Large intestine (tissue), 3 donors: Measurements from ENCODE around the gene HES7. TPM values are rescaled to one million over a fixed set of nuclear protein-coding genes. Genes with fewer than 3 reads are reported as not detected.
A peak's percentile ranks its signal among the peaks of the same experiment; 100 is the strongest.

Experiments used
- DNase-seq, 2 donors: peaks; one replicate each; pipeline versions ENCODE4 v3.0.0 to v3.0.0-alpha.2; 2013
- H3K27ac ChIP-seq: one replicate; pipeline ENCODE4 v1.5.1; 2013; ENCODE audit warnings: low read length
- H3K27me3 ChIP-seq: 2 replicates; pipeline ENCODE4 v1.6.1; 2013; ENCODE audit warnings: low read length; ENCODE audit not compliant: control insufficient read depth, insufficient read depth
- H3K36me3 ChIP-seq: 2 replicates; pipeline ENCODE4 v1.6.1; 2013; ENCODE audit warnings: low read length; ENCODE audit not compliant: control insufficient read depth, insufficient read depth
- H3K4me1 ChIP-seq: one replicate; pipeline ENCODE4 v1.6.1; 2013; ENCODE audit warnings: low read length; ENCODE audit not compliant: control insufficient read depth, insufficient read depth
- H3K4me3 ChIP-seq: one replicate; pipeline ENCODE4 v1.5.1; 2013; ENCODE audit warnings: low read length
- H3K9me3 ChIP-seq: one replicate; pipeline ENCODE4 v1.6.1; 2013; ENCODE audit warnings: mild to moderate bottlenecking, low read depth, low read length, moderate library complexity; ENCODE audit not compliant: control insufficient read depth
- WGBS: methylation state at CpG from one replicate; pipeline ENCODE4 v1.1.5; 2013; ENCODE audit warnings: low lambda C conversion rate; ENCODE audit not compliant: insufficient coverage; 5-methylcytosine and 5-hydroxymethylcytosine counted together
- polyA plus RNA-seq: library from polyadenylated mRNA; unstranded; fragments of 120-200 nt; gene quantifications from one replicate; pipeline ENCODE4 v1.2.1, GENCODE V29; 2013

The HES7 gene
- polyA plus RNA-seq, 1 donor = 0.16 TPM

DNA sequence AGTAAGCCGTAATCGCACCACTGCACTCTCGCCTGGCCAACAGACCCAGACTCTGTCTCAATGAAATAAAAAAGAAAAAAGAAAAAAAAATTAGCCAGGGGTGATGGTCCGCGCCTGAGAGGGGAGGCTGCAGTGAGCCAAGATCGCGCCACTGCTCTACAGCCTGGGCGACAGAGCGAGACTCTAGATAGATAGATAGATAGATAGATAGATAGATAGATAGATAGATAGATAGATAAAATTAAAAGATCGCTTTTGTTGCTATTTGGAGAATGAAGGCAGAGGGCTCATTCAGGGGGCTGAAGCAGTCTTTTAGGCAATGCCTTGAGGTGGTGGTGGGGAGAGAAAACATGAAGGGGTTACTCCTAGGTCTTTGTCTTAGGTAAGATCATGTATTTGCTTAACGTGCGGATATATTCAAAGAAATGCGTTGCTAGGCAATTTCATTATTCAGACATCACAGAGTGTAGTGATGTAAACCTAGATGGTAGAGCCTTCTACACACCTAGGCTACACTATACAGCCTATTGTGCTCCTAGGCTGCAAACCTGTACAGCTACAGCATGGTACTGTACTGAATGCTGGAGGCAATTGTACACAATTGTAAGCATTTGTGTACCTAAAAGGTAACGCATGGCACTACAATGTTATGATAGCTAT lies 4.3 kb upstream of the HES7 start:
- H3K36me3 ChIP-seq = no peaks in the 10 kb centered on the region
- no peak overlapping the region for H3K27ac ChIP-seq
- H3K4me3 ChIP-seq = no peak overlapping the region
- no peaks in the 10 kb centered on the region for H3K9me3 ChIP-seq
- no peak for DNase-seq
- H3K27me3 ChIP-seq = peaks cover 52% of the 10 kb centered on the region
- WGBS = 60% methylated on average over 3 of the region's 14 CpGs
- peaks cover 22% of the 10 kb centered on the region for H3K4me1 ChIP-seq

DNA sequence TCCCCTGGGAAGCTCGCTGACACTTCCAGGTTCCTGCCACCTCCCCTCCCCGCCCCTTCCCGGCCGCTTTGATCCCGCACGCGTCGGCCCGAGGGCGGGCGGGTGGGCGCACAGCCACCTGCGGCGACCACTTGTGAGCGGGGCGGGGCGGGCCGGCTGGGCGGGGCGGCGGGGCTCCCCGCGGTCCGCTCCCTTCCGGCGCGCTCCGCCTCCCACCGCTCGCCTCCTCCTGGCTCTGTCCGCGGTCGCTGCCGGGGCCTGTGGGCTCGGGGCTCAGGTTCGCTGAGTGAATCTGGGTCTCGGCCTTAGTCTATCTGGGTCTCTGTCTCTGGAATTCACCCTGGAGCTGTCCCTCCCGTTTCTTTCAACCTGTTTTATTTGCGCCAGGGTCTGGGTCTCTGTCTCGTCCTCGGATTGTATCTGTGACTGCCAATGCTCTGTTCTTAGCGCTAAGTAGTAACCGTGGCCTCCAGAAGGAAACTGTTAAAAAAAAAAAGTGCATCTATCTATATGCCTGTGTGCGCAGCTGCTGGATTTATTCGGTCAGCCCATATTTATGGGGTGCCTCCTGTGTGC lies 2.7 kb upstream of the HES7 start:
- H3K4me3 ChIP-seq = peak overlapping the region; percentile 61
- peak overlapping the region; percentile 55 for H3K27ac ChIP-seq
- H3K9me3 ChIP-seq = peaks cover 4% of the 10 kb centered on the region
- H3K27me3 ChIP-seq = peaks cover 65% of the 10 kb centered on the region
- no peaks in the 10 kb centered on the region for H3K36me3 ChIP-seq
- peaks cover 36% of the 10 kb centered on the region for H3K4me1 ChIP-seq
- 0% methylated on average over 3 of the region's 45 CpGs for WGBS
- DNase-seq = peak in 1 of 2 donors; percentile 72

DNA sequence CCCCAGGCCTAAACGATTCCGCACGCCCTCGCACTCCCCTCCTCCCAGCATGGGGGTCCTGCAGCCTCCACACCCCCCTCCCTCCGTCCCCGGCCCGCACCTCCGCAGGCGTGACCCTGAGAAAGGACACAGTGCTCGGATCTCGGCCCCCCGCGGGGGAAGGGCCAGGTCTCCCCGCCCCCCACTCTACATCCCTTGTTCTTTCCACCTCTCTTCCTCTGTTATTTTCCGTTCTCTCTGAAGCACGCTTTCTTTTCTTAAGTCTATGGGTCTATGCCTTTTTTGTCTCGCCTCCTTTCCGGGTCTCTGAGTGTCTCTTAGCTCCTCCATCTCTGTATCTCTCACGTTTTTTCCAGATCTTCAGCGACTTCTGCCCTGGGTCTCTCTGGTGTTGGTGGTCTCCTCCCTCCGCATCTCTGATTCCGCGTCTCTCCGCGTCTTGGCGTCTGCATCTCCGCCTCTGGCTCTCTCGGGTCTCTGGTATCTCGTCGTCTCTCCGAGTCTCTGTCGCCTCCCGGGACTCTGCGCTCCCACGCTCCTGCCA lies 2.1 kb upstream of the HES7 start:
- peak in 1 of 2 donors; percentile 27 for DNase-seq
- 0% methylated on average over 7 of the region's 35 CpGs for WGBS
- H3K4me1 ChIP-seq = peaks cover 38% of the 10 kb centered on the region

DNA sequence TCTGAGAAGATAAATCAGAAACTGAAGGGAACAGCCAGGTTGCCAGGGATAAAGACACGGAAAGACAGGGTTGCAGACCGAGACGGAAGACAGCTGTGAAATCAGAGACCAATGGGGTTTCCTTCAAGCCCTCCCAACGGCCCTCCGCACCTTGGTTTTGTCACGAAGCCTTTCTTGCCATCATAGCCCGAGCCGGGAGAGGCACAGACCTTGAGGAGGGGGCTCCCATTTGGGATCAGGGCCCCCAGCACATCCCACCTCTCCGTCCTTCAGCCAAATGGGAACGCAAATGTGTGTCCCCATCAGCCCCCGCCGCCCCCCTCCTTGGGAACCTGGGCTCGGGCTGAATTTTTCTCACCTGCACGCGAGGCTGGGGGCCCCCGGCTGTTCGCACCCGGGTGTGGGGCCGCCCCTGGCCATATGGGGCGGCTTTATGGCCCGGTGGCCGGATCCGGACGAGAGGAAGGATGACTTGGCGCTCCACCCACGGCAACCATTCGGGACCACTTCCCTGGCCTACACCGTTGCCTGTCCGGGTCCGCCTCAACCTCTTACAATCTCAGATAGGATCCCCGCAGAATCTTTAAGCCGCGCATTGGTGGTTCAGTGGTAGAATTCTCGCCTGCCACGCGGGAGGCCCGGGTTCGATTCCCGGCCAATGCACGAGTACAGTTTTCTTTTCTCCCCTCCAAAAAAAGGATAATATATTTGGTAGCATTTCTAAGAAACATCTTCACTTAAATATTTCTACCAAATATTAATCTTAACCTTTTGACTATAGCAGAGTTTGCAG lies 1.4 kb upstream of the HES7 start:
- peak in 1 of 2 donors; percentile 67 for DNase-seq
- Histone ChIP-seq H3K27ac (no peak overlapping the region), H3K9me3 (peaks cover 4% of the 10 kb centered on the region), H3K27me3 (peaks cover 71% of the 10 kb centered on the region), H3K36me3 (no peaks in the 10 kb centered on the region), H3K4me1 (peaks cover 45% of the 10 kb centered on the region), H3K4me3 (peak overlapping the region; percentile 61)
- WGBS = 0% methylated on average over 2 of the region's 40 CpGs

More for the DNA sequence above, 2.1 kb upstream of the HES7 start:
- Histone ChIP-seq H3K9me3 (peaks cover 4% of the 10 kb centered on the region), H3K27me3 (peaks cover 65% of the 10 kb centered on the region), H3K27ac (no peak overlapping the region), H3K4me3 (peak overlapping the region; percentile 61), H3K36me3 (no peaks in the 10 kb centered on the region)

- Histone ChIP-seq H3K27me3 (peaks cover 64% of the 10 kb centered on the region), H3K4me3 (peak overlapping the region; percentile 61), H3K9me3 (peaks cover 4% of the 10 kb centered on the region), H3K4me1 (peaks cover 47% of the 10 kb centered on the region), H3K36me3 (no peaks in the 10 kb centered on the region), H3K27ac (no peak overlapping the region)
- DNase-seq = peak in 1 of 2 donors; percentile 37
- WGBS = no CpG with 5 or more reads among the region's 24 CpGs
Observed at GRCh38 chr17:8124350-8125153, 646 bp upstream of the HES7 start.

DNA sequence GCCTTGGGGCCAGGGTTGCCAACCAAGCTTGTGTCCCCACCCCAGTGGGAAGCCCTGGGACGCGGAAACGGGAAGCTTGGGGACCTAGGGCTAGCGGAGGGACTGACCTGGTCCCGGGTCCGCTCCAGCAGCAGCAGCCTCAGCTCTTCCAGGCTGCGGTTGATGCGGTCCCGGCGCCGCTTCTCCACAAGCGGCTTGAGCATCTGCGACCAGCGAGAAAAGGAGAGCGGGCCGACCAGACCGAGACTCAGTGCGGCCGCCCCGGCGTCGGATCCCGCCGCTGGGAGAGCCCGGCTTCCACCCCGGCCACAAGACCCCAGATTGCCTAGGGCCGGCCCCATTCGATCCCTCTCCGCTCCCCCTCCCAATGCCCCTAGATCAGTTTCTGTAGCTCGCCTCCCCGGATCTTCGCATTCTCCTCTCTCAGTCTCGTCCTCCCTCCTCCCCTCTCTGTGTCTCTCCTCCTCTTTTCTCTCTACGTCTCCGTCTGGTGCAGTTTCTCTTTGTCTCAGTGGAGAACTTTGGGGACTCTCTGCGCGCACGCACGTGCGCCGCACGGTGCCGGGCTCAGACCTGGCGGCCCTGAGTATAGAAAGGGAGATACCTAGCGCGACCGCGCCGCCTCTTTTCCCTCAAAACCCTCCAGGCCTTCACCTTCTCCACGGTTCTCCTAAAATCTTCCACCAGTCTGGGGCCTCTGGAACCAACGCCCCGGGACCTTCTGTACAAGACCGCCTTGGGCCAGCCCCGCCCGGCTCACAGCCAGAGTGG lies 797 bp downstream of the HES7 start:
- H3K27ac ChIP-seq = no peak overlapping the region
- 6% methylated on average over 3 of the region's 55 CpGs for WGBS
- no peaks in the 10 kb centered on the region for H3K36me3 ChIP-seq
- DNase-seq = peak in 1 of 2 donors; percentile 49
- peaks cover 50% of the 10 kb centered on the region for H3K27me3 ChIP-seq
- peaks cover 50% of the 10 kb centered on the region for H3K4me1 ChIP-seq
- H3K4me3 ChIP-seq = peak overlapping the region; percentile 61
- peaks cover 4% of the 10 kb centered on the region for H3K9me3 ChIP-seq

- Histone ChIP-seq H3K4me3 (peak overlapping the region; percentile 61), H3K27me3 (peaks cover 47% of the 10 kb centered on the region), H3K9me3 (peaks cover 4% of the 10 kb centered on the region), H3K27ac (no peak overlapping the region), H3K36me3 (no peaks in the 10 kb centered on the region), H3K4me1 (peaks cover 56% of the 10 kb centered on the region)
- DNase-seq = peak in 1 of 2 donors; percentile 30
- WGBS = no CpG with 5 or more reads among the region's 29 CpGs
Observed at GRCh38 chr17:8122422-8122923, 1.4 kb downstream of the HES7 start.

GRCh38 chr17:8121681-8122421 lies 2.1 kb downstream of the HES7 start:
- Histone ChIP-seq H3K27ac (no peak overlapping the region), H3K4me3 (peak overlapping the region; percentile 61), H3K36me3 (no peaks in the 10 kb centered on the region), H3K27me3 (peaks cover 54% of the 10 kb centered on the region), H3K9me3 (peaks cover 4% of the 10 kb centered on the region), H3K4me1 (peaks cover 62% of the 10 kb centered on the region)
- WGBS = no CpG with 5 or more reads among the region's 76 CpGs
- DNase-seq = peak in 1 of 2 donors; percentile 68

GRCh38 chr17:8121407-8121680 lies 2.6 kb downstream of the HES7 start:
- DNase-seq = no peak
- Histone ChIP-seq H3K27ac (no peak overlapping the region), H3K4me3 (peak overlapping the region; percentile 52), H3K36me3 (no peaks in the 10 kb centered on the region), H3K9me3 (peaks cover 4% of the 10 kb centered on the region), H3K27me3 (peaks cover 59% of the 10 kb centered on the region), H3K4me1 (peaks cover 67% of the 10 kb centered on the region)
- WGBS = no CpG with 5 or more reads among the region's 25 CpGs
